T-helper 1 cell treated with Interleukin-12 subunit alpha and Interleukin-12 subunit beta and Interleukin-4 antibody, amounts not matched to agents 30 μg/mL and 1 μg/mL, for 36 hours (primary cell): Measurements from ENCODE around the gene EPHA10.
"Not testable (repeated sequence)": the region's sequence is repeated elsewhere in the genome, so short reads cannot be mapped to it uniquely, and the experiment has no call there.

Experiments
- H3K27ac Mint-ChIP-seq: one replicate; pipeline ENCODE4 v1.8.0; 2021; ENCODE audit warnings: mild to moderate bottlenecking, mixed read lengths
- H3K27me3 Mint-ChIP-seq: one replicate; pipeline ENCODE4 v1.8.0; 2021; ENCODE audit warnings: low read depth, mixed read lengths
- H3K36me3 Mint-ChIP-seq: one replicate; pipeline ENCODE4 v1.8.0; 2021; ENCODE audit warnings: low read depth, mixed read lengths
- H3K4me1 Mint-ChIP-seq: one replicate; pipeline ENCODE4 v1.8.0; 2021; ENCODE audit warnings: low read depth, mixed read lengths
- H3K4me3 Mint-ChIP-seq: one replicate; pipeline ENCODE4 v1.8.0; 2021; ENCODE audit warnings: mild to moderate bottlenecking, moderate library complexity, mixed read lengths
- H3K9me3 Mint-ChIP-seq: one replicate; pipeline ENCODE4 v1.8.0; 2021; ENCODE audit warnings: mixed read lengths

The EPHA10 gene

GRCh38 chr1:37793773-37794371, 29.0 kb upstream of the EPHA10 start, which contains the start of gene MANEAL:
Gene MANEAL (plus strand): TSS chr1:37793847. CDS start chr1:37794183, 336 bp downstream.
- H3K27ac Mint-ChIP-seq, result no peak within 1 kb of the TSS
- H3K9me3 Mint-ChIP-seq, result no peaks in the 10 kb centered on the region
- H3K4me3 Mint-ChIP-seq, result peak within 1 kb of the TSS; percentile 63
- peaks cover 6% of the 10 kb centered on the region for H3K4me1 Mint-ChIP-seq
- peaks cover 3% of the 10 kb centered on the region for H3K36me3 Mint-ChIP-seq
- peaks cover 45% of the 10 kb centered on the region for H3K27me3 Mint-ChIP-seq

GRCh38 chr1:37792943-37793686, 28.2 kb upstream of the EPHA10 start:
- H3K27ac Mint-ChIP-seq, result no peak overlapping the region
- H3K9me3 Mint-ChIP-seq, result no peaks in the 10 kb centered on the region
- peak overlapping the region; percentile 21 for H3K4me3 Mint-ChIP-seq
- H3K4me1 Mint-ChIP-seq, result peaks cover 6% of the 10 kb centered on the region
- peaks cover 2% of the 10 kb centered on the region for H3K36me3 Mint-ChIP-seq
- peaks cover 52% of the 10 kb centered on the region for H3K27me3 Mint-ChIP-seq

GRCh38 chr1:37782491-37782890, 17.6 kb upstream of the EPHA10 start:
- no peaks in the 10 kb centered on the region for H3K9me3 Mint-ChIP-seq
- H3K36me3 Mint-ChIP-seq, result no peaks in the 10 kb centered on the region
- peaks cover 17% of the 10 kb centered on the region for H3K27me3 Mint-ChIP-seq
- H3K4me3 Mint-ChIP-seq, result no peak overlapping the region
- H3K4me1 Mint-ChIP-seq, result no peaks in the 10 kb centered on the region
- no peak overlapping the region for H3K27ac Mint-ChIP-seq

DNA sequence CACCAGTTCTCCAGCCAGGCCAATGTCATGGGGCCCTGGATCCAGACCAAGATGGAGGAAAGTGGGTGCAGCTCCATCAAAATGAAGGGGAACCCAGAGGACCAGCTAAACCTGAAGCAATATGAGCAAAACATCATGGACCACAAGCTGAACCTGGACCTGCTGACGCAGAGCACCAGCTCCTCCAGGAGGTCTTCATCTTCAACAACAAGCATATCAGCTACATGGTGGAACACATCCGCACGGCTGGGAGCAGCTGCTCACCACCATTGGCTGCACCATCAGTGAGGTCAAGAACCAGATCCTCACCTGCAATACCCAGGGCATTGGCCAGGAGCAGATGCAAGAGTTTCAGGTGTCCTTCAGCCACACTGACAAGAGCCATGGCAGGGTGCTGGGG, 13.7 kb upstream of the EPHA10 start:
- Mint-ChIP-seq H3K36me3 (no peaks in the 10 kb centered on the region), H3K4me3 (no peak overlapping the region), H3K4me1 (no peaks in the 10 kb centered on the region), H3K27ac (no peak overlapping the region), H3K9me3 (no peaks in the 10 kb centered on the region), H3K27me3 (peaks cover 11% of the 10 kb centered on the region)

DNA sequence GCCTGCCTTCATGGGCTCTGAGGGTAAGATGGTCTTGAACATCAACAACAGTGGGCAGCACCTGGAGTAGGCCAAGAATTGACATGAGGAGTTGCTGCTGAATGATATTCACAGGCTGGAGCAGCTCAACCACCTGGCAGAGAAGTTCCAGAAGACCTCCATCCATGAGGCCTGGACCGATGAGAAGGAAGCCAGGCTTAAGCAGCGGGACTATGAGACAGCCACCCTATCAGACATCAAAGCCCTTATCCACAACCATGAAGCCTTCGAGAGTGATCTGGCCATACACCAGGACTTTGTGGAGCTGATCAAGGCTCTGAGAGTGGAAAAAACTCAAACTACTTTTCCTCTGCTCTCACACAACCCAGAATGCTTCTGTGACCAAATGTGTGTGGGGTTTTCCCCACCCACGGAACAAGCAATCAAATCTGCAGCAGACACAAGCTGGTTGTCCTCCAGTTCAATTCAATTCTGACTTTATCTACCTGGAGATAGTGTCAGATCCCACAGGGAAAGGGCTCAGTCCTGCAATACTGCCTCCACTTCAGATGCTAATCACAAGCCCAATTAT, 12.1 kb upstream of the EPHA10 start:
- Mint-ChIP-seq H3K36me3 (no peaks in the 10 kb centered on the region), H3K4me3 (no peak overlapping the region), H3K27ac (no peak overlapping the region), H3K4me1 (no peaks in the 10 kb centered on the region), H3K27me3 (peaks cover 9% of the 10 kb centered on the region), H3K9me3 (no peaks in the 10 kb centered on the region)

DNA sequence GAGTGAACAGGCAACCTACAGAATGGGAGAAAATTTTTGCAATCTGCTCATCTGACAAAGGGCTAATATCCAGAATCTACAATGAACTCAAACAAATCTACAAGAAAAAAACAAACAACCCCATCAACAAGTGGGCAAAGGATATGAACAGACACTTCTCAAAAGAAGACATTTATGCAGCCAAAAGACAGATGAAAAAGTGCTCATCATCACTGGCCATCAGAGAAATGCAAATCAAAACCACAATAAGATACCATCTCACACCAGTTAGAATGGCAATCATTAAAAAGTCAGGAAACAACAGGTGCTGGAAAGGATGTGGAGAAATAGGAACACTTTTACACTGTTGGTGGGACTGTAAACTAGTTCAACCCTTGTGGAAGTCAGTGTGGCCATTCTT, 6.5 kb upstream of the EPHA10 start:
- H3K4me3 Mint-ChIP-seq, H3K36me3 Mint-ChIP-seq, H3K27ac Mint-ChIP-seq, H3K9me3 Mint-ChIP-seq, H3K4me1 Mint-ChIP-seq: not testable (repeated sequence)
- peaks cover 36% of the 10 kb centered on the region for H3K27me3 Mint-ChIP-seq

DNA sequence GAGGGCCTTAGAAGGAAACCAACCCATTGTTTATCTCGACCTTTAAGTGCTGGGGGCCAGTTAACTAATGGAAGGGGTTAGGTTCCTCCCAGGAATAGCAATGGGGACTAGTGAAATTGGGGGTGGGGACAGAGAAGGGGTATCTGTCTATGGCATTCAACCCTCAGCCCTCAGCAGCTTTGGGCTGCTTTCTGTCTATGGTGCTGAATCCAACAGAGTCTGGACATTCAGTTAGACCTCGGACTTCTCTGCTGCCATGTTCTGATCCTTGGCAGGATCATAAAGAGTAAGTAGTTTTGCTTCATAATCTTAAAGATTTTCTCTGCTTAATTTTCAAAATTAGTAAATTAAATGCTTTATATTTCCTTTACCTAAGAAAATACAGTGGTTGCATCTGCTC, 2.6 kb upstream of the EPHA10 start:
- Mint-ChIP-seq H3K4me1 (no peaks in the 10 kb centered on the region), H3K27me3 (peaks cover 74% of the 10 kb centered on the region), H3K4me3 (no peak overlapping the region), H3K9me3 (no peaks in the 10 kb centered on the region), H3K27ac (no peak overlapping the region), H3K36me3 (peaks cover 3% of the 10 kb centered on the region)

DNA sequence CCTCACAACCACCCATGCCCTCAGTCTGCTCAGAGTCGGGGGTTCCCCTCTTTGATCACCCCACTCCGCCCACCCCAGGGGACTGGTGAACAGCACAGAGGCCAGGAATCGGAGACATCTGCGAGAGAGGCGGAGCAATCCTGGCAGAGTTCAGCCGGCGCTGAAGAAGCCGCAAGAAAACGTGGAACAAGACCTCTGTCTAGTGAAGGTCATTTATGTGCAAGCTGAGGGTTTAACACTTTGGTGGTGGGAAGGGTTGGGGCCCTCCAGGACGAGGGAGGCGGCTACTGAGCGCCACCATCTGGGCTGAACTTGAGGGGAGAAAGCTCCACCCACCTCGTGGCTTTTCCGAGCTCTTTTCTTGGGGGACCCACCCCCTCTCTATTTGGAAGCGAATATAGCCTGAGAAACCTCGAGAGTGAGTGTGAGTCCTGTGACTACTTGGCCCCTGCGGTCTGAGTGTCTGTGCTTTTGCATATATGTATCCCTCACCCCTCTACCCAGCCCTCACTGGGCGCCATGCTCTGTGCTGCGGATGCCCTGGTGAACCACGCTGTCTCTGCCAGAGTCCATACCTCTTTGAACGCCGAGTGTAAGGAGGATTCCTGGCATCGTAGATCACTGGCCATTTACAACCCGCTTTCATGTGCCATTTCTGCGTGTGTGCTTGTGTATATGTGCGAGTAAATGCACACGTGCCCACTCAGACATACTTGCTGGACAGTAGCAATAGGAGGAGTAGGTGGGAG, 1.2 kb upstream of the EPHA10 start:
- Mint-ChIP-seq H3K4me3 (no peak overlapping the region), H3K27me3 (peaks cover 80% of the 10 kb centered on the region), H3K4me1 (no peaks in the 10 kb centered on the region), H3K27ac (no peak overlapping the region), H3K9me3 (no peaks in the 10 kb centered on the region), H3K36me3 (peaks cover 3% of the 10 kb centered on the region)

GRCh38 chr1:37764414-37764825, 500 bp downstream of the EPHA10 start:
- Mint-ChIP-seq H3K4me3 (no peak overlapping the region), H3K9me3 (no peaks in the 10 kb centered on the region), H3K27ac (peak overlapping the region; percentile 10), H3K36me3 (peaks cover 3% of the 10 kb centered on the region), H3K4me1 (no peaks in the 10 kb centered on the region), H3K27me3 (peaks cover 71% of the 10 kb centered on the region)

GRCh38 chr1:37763791-37764413, 1.0 kb downstream of the EPHA10 start:
- no peaks in the 10 kb centered on the region for H3K9me3 Mint-ChIP-seq

DNA sequence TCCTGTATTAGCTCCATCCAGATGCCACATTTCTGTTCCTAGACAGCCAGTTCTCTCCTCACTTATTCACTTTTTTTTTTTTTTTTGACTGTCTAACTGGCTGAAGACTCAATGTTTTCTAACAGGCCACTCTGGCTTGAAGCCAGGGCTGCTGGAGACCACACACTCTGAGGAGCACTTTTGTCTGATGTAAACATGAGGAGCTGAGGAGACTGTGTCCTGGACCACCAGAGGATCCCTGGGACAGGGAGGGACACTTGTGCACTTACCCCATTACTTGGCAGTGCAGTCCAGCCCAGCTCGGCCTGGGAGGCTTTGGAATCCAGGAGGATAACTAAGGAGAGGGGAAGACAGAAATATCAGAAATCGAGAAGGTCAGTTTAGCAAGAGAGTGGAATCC, 2.4 kb downstream of the EPHA10 start:
- H3K27ac Mint-ChIP-seq, result no peak overlapping the region
- H3K4me3 Mint-ChIP-seq, result no peak overlapping the region
- no peaks in the 10 kb centered on the region for H3K4me1 Mint-ChIP-seq
- H3K27me3 Mint-ChIP-seq, result peaks cover 54% of the 10 kb centered on the region
- H3K36me3 Mint-ChIP-seq, result peaks cover 3% of the 10 kb centered on the region
- H3K9me3 Mint-ChIP-seq, result no peaks in the 10 kb centered on the region

More at GRCh38 chr1:37763791-37764413, 1.0 kb downstream of the EPHA10 start:
- Mint-ChIP-seq H3K4me1 (no peaks in the 10 kb centered on the region), H3K4me3 (no peak overlapping the region), H3K36me3 (peaks cover 3% of the 10 kb centered on the region), H3K27ac (no peak overlapping the region), H3K27me3 (peaks cover 66% of the 10 kb centered on the region)

DNA sequence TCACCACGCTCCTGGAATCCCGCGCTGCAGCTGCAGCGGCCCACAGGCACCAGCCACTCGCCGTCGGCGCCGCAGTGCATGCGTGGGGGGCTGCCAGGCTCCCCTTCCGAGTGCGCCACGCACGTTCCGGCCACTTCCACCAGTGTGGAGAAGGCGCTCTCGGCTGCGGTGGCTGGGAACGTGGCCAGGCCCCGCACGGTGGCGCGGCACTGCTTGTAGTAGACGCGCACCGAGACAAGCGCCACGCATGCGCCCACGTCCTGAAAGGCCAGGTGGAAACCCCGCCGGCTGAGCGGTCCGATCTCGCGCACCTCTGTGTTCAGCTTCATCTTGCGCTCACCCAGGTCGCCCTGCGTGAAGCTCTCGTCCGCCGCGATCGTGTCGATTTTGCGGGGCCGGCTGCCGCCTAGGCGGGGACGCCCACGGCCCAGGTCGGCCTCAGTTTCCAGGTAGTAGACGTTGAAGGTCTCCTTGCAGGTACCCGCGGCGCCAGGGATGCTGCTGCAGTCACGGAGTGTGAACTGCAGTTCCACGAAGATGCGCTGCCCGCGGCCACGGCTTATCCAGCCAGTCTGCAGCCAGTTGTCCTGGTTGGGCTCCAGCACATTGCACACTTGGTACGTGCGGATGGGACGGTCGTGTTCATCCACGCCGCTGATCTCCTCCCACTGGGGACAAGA, 3.4 kb downstream of the EPHA10 start:
- Mint-ChIP-seq H3K9me3 (no peaks in the 10 kb centered on the region), H3K4me3 (no peak overlapping the region), H3K27me3 (peaks cover 44% of the 10 kb centered on the region), H3K4me1 (no peaks in the 10 kb centered on the region), H3K27ac (no peak overlapping the region), H3K36me3 (peaks cover 3% of the 10 kb centered on the region)

DNA sequence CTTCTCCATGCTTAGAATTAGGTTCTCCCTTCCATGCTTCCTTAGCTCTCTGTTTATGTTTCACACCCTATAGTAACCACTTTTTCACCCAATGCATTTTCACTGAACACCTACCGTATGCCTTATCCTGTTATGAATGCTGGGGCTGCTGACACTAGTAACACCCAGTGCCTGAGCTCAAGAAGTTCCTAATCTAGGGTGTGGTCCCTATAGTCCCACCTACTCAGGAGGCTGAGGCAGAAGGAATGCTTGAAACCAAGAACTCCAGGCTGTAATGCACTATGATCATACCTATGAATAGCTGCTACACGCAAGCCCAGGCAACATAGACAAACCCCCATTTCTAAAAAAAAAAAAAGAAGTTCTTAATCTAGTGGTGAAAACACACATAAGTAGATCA, 5.5 kb downstream of the EPHA10 start:
- no peaks in the 10 kb centered on the region for H3K9me3 Mint-ChIP-seq
- peaks cover 3% of the 10 kb centered on the region for H3K36me3 Mint-ChIP-seq
- no peaks in the 10 kb centered on the region for H3K4me1 Mint-ChIP-seq
- H3K27ac Mint-ChIP-seq, result no peak overlapping the region
- no peak overlapping the region for H3K4me3 Mint-ChIP-seq
- H3K27me3 Mint-ChIP-seq, result peaks cover 34% of the 10 kb centered on the region
